GM21423 (cell line): ENCODE results near the gene CTAGE1.
"Not testable (repeated sequence)": the region's sequence is repeated elsewhere in the genome, so short reads cannot be mapped to it uniquely, and the experiment has no call there.

Experiments used
- ATAC-seq: cut with Tn5 transposase; IDR thresholded peaks from one replicate; pipeline ENCODE4 v1.9.1; 2021; ENCODE audit warnings: mild to moderate bottlenecking, moderate library complexity; ENCODE audit not compliant: unreplicated experiment

Gene CTAGE1

GRCh38 chr18:22417496-22418188, at the start of gene CTAGE1:
Gene CTAGE1, minus strand, starts transcription at chr18:22417915. Its CDS starts 104 bp downstream, at chr18:22417811.
- ATAC-seq, result no peak

DNA sequence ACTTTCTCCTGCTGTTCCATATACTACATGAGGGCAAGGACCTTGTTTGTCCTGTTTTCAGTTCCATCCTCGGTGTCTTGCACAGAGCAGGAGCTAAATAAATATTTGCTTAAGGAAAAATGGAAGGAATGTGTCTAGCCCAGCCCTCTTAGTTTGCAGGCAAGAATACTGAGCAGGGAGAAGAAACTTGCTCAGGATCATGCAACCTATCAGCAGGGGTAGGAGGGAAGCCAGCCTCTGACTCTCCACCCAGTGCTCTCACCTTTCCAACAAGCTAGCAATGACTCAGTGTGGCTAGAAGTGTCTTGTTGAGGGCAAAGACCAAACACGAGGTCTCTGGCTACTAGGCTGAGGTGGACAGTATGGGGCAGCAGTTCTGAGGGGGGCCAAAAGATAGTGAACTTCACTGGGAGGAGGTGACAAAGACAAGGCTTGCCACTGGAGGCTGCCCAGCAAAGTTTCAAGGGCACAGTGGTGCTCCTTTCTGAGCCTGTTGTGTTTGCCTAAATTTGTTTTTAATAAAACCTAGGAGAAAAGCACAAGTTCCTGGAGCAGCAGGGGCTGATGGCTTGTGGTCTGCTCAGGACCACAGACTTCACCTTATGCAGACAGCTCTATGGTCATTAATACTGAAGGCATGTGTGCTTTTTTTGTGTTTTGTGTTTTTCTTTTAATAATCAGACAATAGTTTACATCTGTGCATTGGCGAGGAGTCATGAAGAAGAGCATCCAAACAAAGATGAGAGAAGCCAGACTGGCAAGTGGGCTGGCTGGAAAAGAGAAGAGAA, 49.1 kb upstream of the CTAGE1 start:
- no peak for ATAC-seq

- ATAC-seq, result no peak
These were observed 48.2 kb upstream of the CTAGE1 start for GRCh38 chr18:22465859-22466457.

- ATAC-seq, result no peak
These were observed 45.4 kb upstream of the CTAGE1 start for GRCh38 chr18:22463076-22463475.

- no peak for ATAC-seq
These were observed 41.8 kb upstream of the CTAGE1 start for GRCh38 chr18:22459491-22459890.

GRCh38 chr18:22457524-22457923, 39.8 kb upstream of the CTAGE1 start:
- ATAC-seq, result no peak

DNA sequence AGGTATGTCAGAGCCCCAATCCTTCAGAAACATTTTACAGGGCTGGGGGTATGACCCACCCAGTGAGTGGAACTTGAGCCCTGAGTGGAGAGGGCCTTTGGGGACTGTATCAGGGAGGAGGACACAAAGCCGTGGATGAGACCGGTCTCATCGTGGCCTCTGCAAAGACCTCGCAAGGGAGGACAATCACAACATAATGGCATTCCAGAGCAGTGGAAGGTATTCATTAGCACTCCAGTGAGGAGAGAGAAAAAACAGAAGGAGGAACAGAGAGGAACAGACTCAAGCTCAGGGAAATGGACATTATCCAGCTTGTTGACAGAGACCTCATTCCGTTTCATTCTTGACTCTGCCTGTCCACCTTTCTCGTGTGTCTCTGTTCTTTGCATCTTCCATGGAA, 38.8 kb upstream of the CTAGE1 start:
- ATAC-seq, result no peak

GRCh38 chr18:22456116-22456480, 38.4 kb upstream of the CTAGE1 start:
- ATAC-seq, result no peak

- ATAC-seq, result no peak
These were observed 37.9 kb upstream of the CTAGE1 start for GRCh38 chr18:22455425-22456115.

GRCh38 chr18:22453315-22453714, 35.6 kb upstream of the CTAGE1 start:
- no peak for ATAC-seq

DNA sequence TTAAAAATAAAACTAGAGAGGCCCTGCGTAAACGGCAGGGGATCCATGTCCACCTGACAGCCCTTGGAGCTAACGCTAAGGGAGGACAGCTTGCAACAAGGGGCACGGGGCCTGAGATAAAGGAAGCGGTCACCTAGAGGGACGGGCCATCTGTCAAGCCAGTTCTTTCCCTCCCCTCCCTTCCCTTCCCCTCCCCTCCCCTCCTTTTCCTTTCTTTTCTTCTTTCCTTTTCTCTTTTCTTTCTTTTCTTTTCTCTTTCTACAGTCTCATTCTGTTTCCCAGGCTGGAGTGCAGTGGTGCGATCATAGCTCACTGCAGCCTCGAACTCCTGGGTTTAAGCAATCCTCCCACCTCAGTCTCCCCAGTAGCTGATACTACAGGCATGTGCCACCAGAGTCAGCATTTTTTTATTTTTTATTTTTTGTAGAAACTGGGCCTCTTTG, 34.5 kb upstream of the CTAGE1 start:
- ATAC-seq, result no peak

DNA sequence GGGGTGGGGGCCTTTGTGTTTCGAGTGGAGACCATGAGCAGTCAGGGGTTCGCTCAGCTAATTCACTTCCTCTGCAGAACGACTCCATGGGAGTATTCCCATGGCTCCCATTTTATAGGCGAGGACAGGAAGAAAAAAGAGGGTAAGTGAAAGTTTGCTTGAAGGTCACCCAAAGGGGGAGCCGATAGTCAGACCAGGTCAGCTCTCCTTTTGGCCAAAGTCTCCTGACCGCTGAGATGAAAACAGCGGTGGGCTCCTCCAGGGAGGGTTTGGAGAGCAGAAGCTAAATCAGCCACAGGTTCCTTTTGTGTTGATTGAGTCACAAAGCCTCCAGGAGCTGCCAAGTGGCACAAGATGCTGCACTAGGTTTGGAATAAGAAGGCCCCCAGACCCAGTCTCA, 34.1 kb upstream of the CTAGE1 start:
- ATAC-seq, result no peak

- not testable (repeated sequence) for ATAC-seq
These were observed 33.1 kb upstream of the CTAGE1 start for GRCh38 chr18:22450766-22451165.

DNA sequence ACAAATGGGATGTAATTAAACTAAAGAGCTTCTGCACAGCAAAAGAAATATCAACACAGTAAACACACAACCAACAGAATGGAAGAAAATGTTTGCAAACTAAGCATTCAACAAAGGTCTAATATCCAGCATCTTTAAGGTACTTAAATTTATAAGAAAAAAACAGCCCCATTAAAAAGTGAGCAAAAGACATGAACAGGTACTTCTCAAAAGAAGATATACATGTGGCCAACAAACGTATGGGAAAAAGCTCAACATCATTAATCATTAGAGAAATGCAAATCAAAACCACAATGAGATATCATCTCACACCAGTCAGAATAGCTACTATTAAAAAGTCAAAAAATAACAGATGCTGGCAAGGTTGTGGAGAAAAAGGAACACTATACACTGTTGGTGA, 32.6 kb upstream of the CTAGE1 start:
- not testable (repeated sequence) for ATAC-seq

- ATAC-seq, result not testable (repeated sequence)
These were observed 32.0 kb upstream of the CTAGE1 start for GRCh38 chr18:22449753-22450152.

GRCh38 chr18:22448238-22448637, 30.5 kb upstream of the CTAGE1 start:
- ATAC-seq, result no peak

- ATAC-seq, result no peak
These were observed 30.1 kb upstream of the CTAGE1 start for GRCh38 chr18:22447792-22448191.

DNA sequence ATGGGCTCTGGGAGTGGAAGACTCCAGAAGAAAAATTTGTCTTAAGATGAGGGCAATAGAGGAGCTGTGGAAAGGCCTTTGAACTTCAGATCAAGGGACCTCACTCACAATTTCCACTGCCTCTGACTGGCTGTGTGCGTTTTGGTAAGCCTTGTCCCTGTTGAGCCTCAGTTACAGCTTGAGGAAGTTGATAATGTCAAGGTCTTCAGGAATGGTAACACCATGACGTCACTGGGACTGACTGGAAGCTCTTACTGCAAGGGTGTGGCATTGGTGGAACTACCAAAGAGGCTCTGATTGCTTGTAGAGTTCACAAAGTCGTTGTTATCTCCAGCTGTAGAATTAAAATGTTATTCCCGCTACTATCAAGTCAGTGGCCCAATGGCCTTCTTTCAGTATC, 29.2 kb upstream of the CTAGE1 start:
- ATAC-seq, result no peak

GRCh38 chr18:22446325-22446724, 28.6 kb upstream of the CTAGE1 start:
- no peak for ATAC-seq

DNA sequence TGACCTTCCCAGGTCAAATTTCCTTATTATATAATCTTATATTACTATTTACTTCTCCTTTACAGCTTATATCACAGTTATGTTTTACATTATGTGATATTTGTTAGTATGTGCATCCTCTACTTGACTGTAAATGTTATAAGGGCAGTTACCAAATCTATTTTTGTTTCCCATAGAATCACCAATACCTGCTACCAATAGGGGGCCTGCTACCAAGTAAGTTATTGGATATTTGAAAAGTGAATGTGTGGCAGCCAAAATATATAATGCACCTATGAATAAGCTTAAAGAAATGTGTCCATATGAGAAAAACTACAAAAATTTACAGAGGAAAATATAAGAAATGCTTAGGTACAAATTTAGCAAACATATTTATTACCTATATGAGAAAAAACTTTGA, 23.9 kb upstream of the CTAGE1 start:
- ATAC-seq, result no peak

DNA sequence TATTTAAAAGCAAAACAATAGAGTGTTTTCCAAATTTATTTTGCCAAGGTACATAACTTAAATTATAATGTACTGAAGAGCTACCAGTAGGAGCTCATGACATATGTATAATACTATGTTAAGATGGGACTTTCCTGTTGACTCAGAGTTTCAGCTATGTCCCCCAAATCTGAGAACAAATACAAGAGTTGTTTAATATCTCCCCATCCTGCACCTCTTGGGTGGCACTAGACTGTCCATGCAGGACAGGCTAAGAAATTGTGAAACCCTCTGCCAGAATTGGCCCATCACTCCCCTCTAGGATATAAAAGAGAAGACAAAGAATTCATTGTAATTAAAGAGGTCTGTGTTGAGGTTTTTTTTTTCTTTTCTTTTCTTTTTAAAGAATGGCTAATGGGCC, 21.7 kb upstream of the CTAGE1 start:
- no peak for ATAC-seq
